K562 (cell line): ENCODE data around the gene PCARE. TPM values are rescaled to one million over a fixed set of nuclear protein-coding genes. Genes with fewer than 3 reads are reported as not detected.

ENCODE experiments used
- ATAC-seq: fragments of 200-7000 bp; cut with Tn5 transposase; 3 replicates; pipeline ENCODE4 v1.9.1; 2020; ENCODE audit warnings: moderate library complexity
- BruUV-seq: library from RNA; stranded (reverse); fragments of 400-500 nt; replicated peaks from 2 replicates; lab custom pipeline; 2021; lab: Mats Ljungman, UMichigan
- CTCF ChIA-PET: fragments of 300-600 bp; formaldehyde crosslinking; extraction: SDS; loops from one replicate; lab custom pipeline; 2021; ENCODE audit warnings: low intra/inter-chr PET ratio; lab: Yijun Ruan, JAX
- POLR2A ChIA-PET: fragments of 300-600, 350-650 bp; sonication (Branson Sonifier 250); formaldehyde crosslinking; extraction: SDS; loops from one replicate; lab custom pipeline; 2021; ENCODE audit warnings: antibody characterized with exemption, inconsistent platforms; lab: Yijun Ruan, JAX
- DNase-seq, 4 experiments: peaks; one replicate each; pipeline versions ENCODE4 v3.0.0 to v3.0.0-alpha.2; 2011 to 2018; ENCODE audit warnings: low spot score in 3 of 4, mixed read lengths in 3 of 4; ENCODE audit errors: extremely low read depth in 1 of 4
- FAIRE-seq: peaks from 2 replicates; lab custom pipeline; 2011; peaks lifted over from hg19 to GRCh38; lab: Jason Lieb, UNC
- H2AFZ ChIP-seq: 2 replicates; pipeline ENCODE4 v1.6.0; 2011; ENCODE audit warnings: low read depth, low read length, control low read depth, inconsistent platforms
- H3K27ac ChIP-seq: fragments of 200-600 bp; 3 replicates; pipeline ENCODE4 v1.8.0; 2011; ENCODE audit warnings: low read depth, mild to moderate bottlenecking, control low read depth, inconsistent platforms, low read length, moderate library complexity, mixed read lengths; ENCODE audit errors: extremely low read depth
- H3K27me3 ChIP-seq, 2 experiments: fragments of 300-600 bp in 1 of 2; 2 replicates in 1 of 2; 3 replicates in 1 of 2; pipeline versions ENCODE4 v1.6.0 to v1.8.0; 2011; ENCODE audit warnings: inconsistent platforms in 2 of 2, low read length in 2 of 2, mild to moderate bottlenecking in 1 of 2, mixed read lengths in 1 of 2, moderate library complexity in 1 of 2; ENCODE audit not compliant: control insufficient read depth in 2 of 2, insufficient read depth in 2 of 2
- H3K36me3 ChIP-seq: fragments of 300-600 bp; 3 replicates; pipeline ENCODE4 v1.8.0; 2011; ENCODE audit warnings: mild to moderate bottlenecking, low read length, inconsistent platforms; ENCODE audit not compliant: control insufficient read depth, insufficient read depth
- H3K4me1 ChIP-seq, 2 experiments: fragments of 200-600 bp in 1 of 2; replicated peaks in 1 of 2; 2 replicates in 1 of 2; 3 replicates in 1 of 2; pipeline versions ENCODE4 v1.5.1 to v1.8.0; 2011; ENCODE audit warnings: inconsistent platforms in 2 of 2, low read length in 2 of 2, mild to moderate bottlenecking in 1 of 2, mixed read lengths in 1 of 2, moderate library complexity in 1 of 2; ENCODE audit not compliant: control insufficient read depth in 2 of 2, insufficient read depth in 2 of 2
- H3K4me2 ChIP-seq: 2 replicates; pipeline ENCODE4 v1.6.1; 2011; ENCODE audit warnings: low read length, control low read depth, inconsistent platforms, mixed read lengths; ENCODE audit not compliant: insufficient read depth
- H3K4me3 ChIP-seq: fragments of 200-600 bp; sonication (generic), shearing (Covaris generic); 2 replicates; pipeline ENCODE4 v1.5.1; 2016; ENCODE audit warnings: control low read depth, inconsistent platforms
- H3K79me2 ChIP-seq: fragments of 200-600 bp; 3 replicates; pipeline ENCODE4 v1.8.0; 2011; ENCODE audit warnings: low read length, inconsistent platforms; ENCODE audit not compliant: control insufficient read depth, insufficient read depth
- H3K9ac ChIP-seq, 2 experiments: 2 replicates each; pipeline versions ENCODE4 v1.6.0 to v1.6.1; 2011; ENCODE audit warnings: low read depth in 2 of 2, low read length in 2 of 2, control low read depth in 1 of 2, inconsistent platforms in 1 of 2, mild to moderate bottlenecking in 1 of 2, mixed read lengths in 1 of 2; ENCODE audit not compliant: insufficient read depth in 1 of 2
- H3K9me1 ChIP-seq: one replicate; pipeline ENCODE4 v1.6.0; 2011; ENCODE audit warnings: inconsistent platforms, mild to moderate bottlenecking, low read length, moderate library complexity; ENCODE audit not compliant: control insufficient read depth, insufficient read depth
- H3K9me3 ChIP-seq: replicated peaks from 2 replicates; pipeline ENCODE4 v1.5.1; 2011; ENCODE audit warnings: low read depth, low read length, inconsistent platforms; ENCODE audit not compliant: control insufficient read depth, insufficient read depth
- H4K20me1 ChIP-seq: replicated peaks from 2 replicates; pipeline ENCODE4 v1.6.1; 2011; ENCODE audit warnings: low read length, inconsistent platforms, mixed read lengths; ENCODE audit not compliant: control insufficient read depth, insufficient read depth
- DPF2 ChIP-seq: fragments of 450-650 bp; IDR thresholded peaks from 2 replicates; pipeline ENCODE4 v1.6.1; 2016
- EP400 ChIP-seq: fragments of 450-650 bp; IDR thresholded peaks from 2 replicates; pipeline ENCODE4 v1.6.1; 2017; ENCODE audit warnings: antibody characterized with exemption, mild to moderate bottlenecking, moderate library complexity
- GABPA ChIP-seq: fragments of 200-800 bp; sonication (Bioruptor generic); conservative IDR thresholded peaks from 2 replicates; pipeline ENCODE4 v1.6.1; 2016; ENCODE audit warnings: low read depth, missing genetic modification characterization, missing compliant biosample characterization
- HDAC2 ChIP-seq: fragments of 450-650 bp; IDR thresholded peaks from 2 replicates; pipeline ENCODE4 v1.6.1; 2016; ENCODE audit warnings: mild to moderate bottlenecking
- MEF2D ChIP-seq: conservative IDR thresholded peaks from 2 replicates; pipeline ENCODE4 v1.6.1; 2016; ENCODE audit warnings: low read depth, missing genetic modification characterization, missing compliant biosample characterization
- NEUROD1 ChIP-seq: fragments of 150-350 bp; IDR thresholded peaks from 2 replicates; pipeline ENCODE4 v1.6.1; 2014; ENCODE audit warnings: borderline replicate concordance, low read length, low read depth; ENCODE audit not compliant: partially characterized antibody
- SREBF2 ChIP-seq: sonication (generic); formaldehyde crosslinking; IDR thresholded peaks from 2 replicates; pipeline ENCODE4 v1.4.0; 2020; ENCODE audit warnings: mild to moderate bottlenecking, missing genetic modification reagents
- TBL1XR1 ChIP-seq, 2 experiments: IDR thresholded peaks; 2 replicates each; pipeline ENCODE4 v1.6.1; 2012; ENCODE audit warnings: improper control_type of control experiment in 2 of 2, low read length in 2 of 2, mild to moderate bottlenecking in 1 of 2
- ZFX ChIP-seq: sonication (generic); formaldehyde crosslinking; IDR thresholded peaks from 2 replicates; pipeline ENCODE4 v1.8.0; 2022; ENCODE audit warnings: mild to moderate bottlenecking, missing genetic modification reagents, moderate library complexity
- ZNF212 ChIP-seq: fragments of 450-650 bp; formaldehyde crosslinking; IDR thresholded peaks from 2 replicates; pipeline ENCODE4 v1.4.0; 2020; ENCODE audit warnings: mild to moderate bottlenecking
- ZNF57 ChIP-seq: fragments of 450-650 bp; formaldehyde crosslinking; IDR thresholded peaks from 2 replicates; pipeline ENCODE4 v1.4.0; 2020; ENCODE audit warnings: mild to moderate bottlenecking, moderate library complexity
- whole genome bisulfite sequencing: fragments of 100-300 bp; shearing (Covaris generic); methylation state at CpG from one replicate; pipeline ENCODE4 v1.1.6; 2016; ENCODE audit warnings: low coverage, mixed read lengths; ENCODE audit not compliant: insufficient coverage; ENCODE audit errors: missing lambda C conversion rate; 5-methylcytosine and 5-hydroxymethylcytosine counted together
- in situ Hi-C: fragments of 300-500 bp; cut with MboI; formaldehyde crosslinking; loops from 4 replicates; pipeline ENCODE4 v1.15.0; 2018; ENCODE audit warnings: inconsistent platforms, mixed read lengths
- intact Hi-C: fragments of 100-400 bp; cut with micrococcal nuclease; formaldehyde crosslinking; loops from 2 replicates; pipeline ENCODE4 v1.14.2; 2022
- polyA plus RNA-seq, 8 experiments: library from polyadenylated mRNA; depleted of rRNA in 4 of 8; stranded (reverse) in 5 of 8; unstranded in 3 of 8; fragments of >200 nt; fragmentation: Nextera tagmentation in 2 of 8; fragmentation: Illumina TruSeq in 1 of 8; extraction: Ambion mirVana in 2 of 8; extraction: Trizol in 1 of 8; gene quantifications; 2 replicates each; pipeline versions ENCODE4 v1.2.1 to v1.2.3, GENCODE V29; 2011 to 2014; ENCODE audit warnings: inconsistent platforms in 1 of 8, missing spikeins in 1 of 8
- total RNA-seq, 7 experiments: library from RNA; depleted of rRNA in 6 of 7; stranded (reverse); fragments of >200 nt in 6 of 7; fragmentation: Illumina TruSeq in 2 of 7; extraction: Trizol in 2 of 7; gene quantifications; 2 replicates each; pipeline versions ENCODE4 v1.2.1 to v1.2.3, GENCODE V29; 2011 to 2021; ENCODE audit warnings: low replicate concordance in 1 of 7
- TF ChIP-seq, protein P1 (sequence below): fragments of 250-450 bp; sonication (Bioruptor Pico); IDR thresholded peaks from 2 replicates; pipeline ENCODE4 v1.9.0; 2021; ENCODE audit warnings: mild to moderate bottlenecking, inconsistent platforms
- TF ChIP-seq, protein P2 (sequence below): sonication (generic); formaldehyde crosslinking; IDR thresholded peaks from 2 replicates; pipeline ENCODE4 v1.8.1; 2023; ENCODE audit warnings: mild to moderate bottlenecking, missing genetic modification reagents
- TF ChIP-seq, protein P3 (sequence below): fragments of 250-450 bp; sonication (Bioruptor Pico); IDR thresholded peaks from 2 replicates; pipeline ENCODE4 v1.8.0; 2022; ENCODE audit warnings: moderate library complexity, mild to moderate bottlenecking, inconsistent platforms

The PCARE gene
- total and polyA plus RNA-seq, 9 of the 15 experiments (the other 6 are each of a cell fraction or from before 2014, with no cell fraction given): not detected

DNA sequence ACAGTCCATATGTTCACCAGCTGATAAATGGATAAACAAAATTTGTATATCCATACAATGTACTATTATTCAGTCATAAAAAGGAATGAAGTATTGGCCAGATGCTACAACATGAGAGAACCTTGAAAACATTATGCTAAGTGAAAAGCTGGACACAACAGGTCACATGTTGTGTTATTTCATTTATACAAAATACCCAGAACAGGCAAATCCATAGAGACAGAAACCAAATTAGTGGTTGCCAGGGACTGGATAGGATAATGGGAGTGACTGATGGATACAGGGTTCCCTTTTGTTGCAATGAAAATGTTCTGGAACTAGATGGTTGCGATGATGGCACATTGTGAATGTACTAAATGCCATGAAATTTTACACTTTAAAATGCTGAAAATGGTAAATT lies 10.2 kb upstream of the PCARE start:
- H2AFZ ChIP-seq: no peak overlapping the region

GRCh38 chr2:29082804-29083495 lies 8.6 kb upstream of the PCARE start:
- ATAC-seq (no peak), FAIRE-seq (no peak), DNase-seq (no peak)
- H3K9me1 ChIP-seq: no peaks in the 10 kb centered on the region
- H3K4me2 ChIP-seq: no peak overlapping the region
- H3K27me3 ChIP-seq: peaks cover 0 to 6% of the 10 kb centered on the region in 2 experiments; a peak in 2 of 5 replicates
- 0% methylated on average over 5 of the region's 5 CpGs for WGBS
- no peaks in the 10 kb centered on the region for H3K79me2 ChIP-seq
- no peaks in the 10 kb centered on the region for H3K9me3 ChIP-seq
- CTCF ChIA-PET: no interaction called here
- no peak overlapping the region for H3K4me3 ChIP-seq
- H3K4me1 ChIP-seq: no peaks in the 10 kb centered on the region
- H3K36me3 ChIP-seq: no peaks in the 10 kb centered on the region
- H3K9ac ChIP-seq: no peak overlapping the region
- H4K20me1 ChIP-seq: no peaks in the 10 kb centered on the region
- POLR2A ChIA-PET: no interaction called here
- no peak overlapping the region for H3K27ac ChIP-seq
- H2AFZ ChIP-seq: no peak overlapping the region
- no TSS peak for BruUV-seq
- intact Hi-C loops: no loop called here
- in situ Hi-C loops: no loop called here
- TF ChIP-seq, protein P1, sequence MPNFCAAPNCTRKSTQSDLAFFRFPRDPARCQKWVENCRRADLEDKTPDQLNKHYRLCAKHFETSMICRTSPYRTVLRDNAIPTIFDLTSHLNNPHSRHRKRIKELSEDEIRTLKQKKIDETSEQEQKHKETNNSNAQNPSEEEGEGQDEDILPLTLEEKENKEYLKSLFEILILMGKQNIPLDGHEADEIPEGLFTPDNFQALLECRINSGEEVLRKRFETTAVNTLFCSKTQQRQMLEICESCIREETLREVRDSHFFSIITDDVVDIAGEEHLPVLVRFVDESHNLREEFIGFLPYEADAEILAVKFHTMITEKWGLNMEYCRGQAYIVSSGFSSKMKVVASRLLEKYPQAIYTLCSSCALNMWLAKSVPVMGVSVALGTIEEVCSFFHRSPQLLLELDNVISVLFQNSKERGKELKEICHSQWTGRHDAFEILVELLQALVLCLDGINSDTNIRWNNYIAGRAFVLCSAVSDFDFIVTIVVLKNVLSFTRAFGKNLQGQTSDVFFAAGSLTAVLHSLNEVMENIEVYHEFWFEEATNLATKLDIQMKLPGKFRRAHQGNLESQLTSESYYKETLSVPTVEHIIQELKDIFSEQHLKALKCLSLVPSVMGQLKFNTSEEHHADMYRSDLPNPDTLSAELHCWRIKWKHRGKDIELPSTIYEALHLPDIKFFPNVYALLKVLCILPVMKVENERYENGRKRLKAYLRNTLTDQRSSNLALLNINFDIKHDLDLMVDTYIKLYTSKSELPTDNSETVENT (CRISPR knock-in tag): no peak
- TF ChIP-seq EP400 (no peak), DPF2 (no peak), ZNF57 (CRISPR knock-in tag) (no peak), ZNF212 (CRISPR knock-in tag) (no peak), MEF2D (tag) (no peak), NEUROD1 (no peak), TBL1XR1 (IDR thresholded peaks at IDR 0.05; ENCODE audit: low read length in 2 of 2) (no peak), ZFX (CRISPR knock-in tag) (no peak)
- TF ChIP-seq, protein P2, sequence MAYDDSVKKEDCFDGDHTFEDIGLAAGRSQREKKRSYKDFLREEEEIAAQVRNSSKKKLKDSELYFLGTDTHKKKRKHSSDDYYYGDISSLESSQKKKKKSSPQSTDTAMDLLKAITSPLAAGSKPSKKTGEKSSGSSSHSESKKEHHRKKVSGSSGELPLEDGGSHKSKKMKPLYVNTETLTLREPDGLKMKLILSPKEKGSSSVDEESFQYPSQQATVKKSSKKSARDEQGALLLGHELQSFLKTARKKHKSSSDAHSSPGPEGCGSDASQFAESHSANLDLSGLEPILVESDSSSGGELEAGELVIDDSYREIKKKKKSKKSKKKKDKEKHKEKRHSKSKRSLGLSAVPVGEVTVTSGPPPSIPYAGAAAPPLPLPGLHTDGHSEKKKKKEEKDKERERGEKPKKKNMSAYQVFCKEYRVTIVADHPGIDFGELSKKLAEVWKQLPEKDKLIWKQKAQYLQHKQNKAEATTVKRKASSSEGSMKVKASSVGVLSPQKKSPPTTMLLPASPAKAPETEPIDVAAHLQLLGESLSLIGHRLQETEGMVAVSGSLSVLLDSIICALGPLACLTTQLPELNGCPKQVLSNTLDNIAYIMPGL: no peak

More for the DNA sequence above, 10.2 kb upstream of the PCARE start:
- intact Hi-C loops (no loop called here), in situ Hi-C loops (no loop called here)
- no peaks in the 10 kb centered on the region for H4K20me1 ChIP-seq
- FAIRE-seq (no peak), DNase-seq (no peak), ATAC-seq (no peak)
- BruUV-seq: no TSS peak
- WGBS: 4% methylated on average over 1 of the region's 1 CpG
- H3K4me1 ChIP-seq: no peaks in the 10 kb centered on the region
- H3K36me3 ChIP-seq: no peaks in the 10 kb centered on the region
- TF ChIP-seq SREBF2 (CRISPR knock-in tag): no peak
- no peak for TF ChIP-seq HDAC2
- TF ChIP-seq GABPA (tag): no peak
- TF ChIP-seq, protein P3, sequence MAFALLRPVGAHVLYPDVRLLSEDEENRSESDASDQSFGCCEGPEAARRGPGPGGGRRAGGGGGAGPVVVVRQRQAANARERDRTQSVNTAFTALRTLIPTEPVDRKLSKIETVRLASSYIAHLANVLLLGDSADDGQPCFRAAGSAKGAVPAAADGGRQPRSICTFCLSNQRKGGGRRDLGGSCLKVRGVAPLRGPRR (CRISPR knock-in tag): no peak
- no peak overlapping the region for H3K4me3 ChIP-seq
- no peak overlapping the region for H3K4me2 ChIP-seq
- H3K9me1 ChIP-seq: no peaks in the 10 kb centered on the region
- POLR2A ChIA-PET: no interaction called here
- no peaks in the 10 kb centered on the region for H3K79me2 ChIP-seq
- H3K27ac ChIP-seq: no peak overlapping the region
- H3K27me3 ChIP-seq: peaks cover 0 to 6% of the 10 kb centered on the region in 2 experiments; a peak in 2 of 5 replicates
- H3K9ac ChIP-seq: no peak overlapping the region
- CTCF ChIA-PET: no interaction called here
- no peaks in the 10 kb centered on the region for H3K9me3 ChIP-seq
